Fibroblast of the conjunctiva (primary cell): ENCODE data around the gene EIF3I.

Experiments
- DNase-seq: peaks from one replicate; pipeline ENCODE4 v3.0.0-alpha.2; 2010; ENCODE audit warnings: low read depth

The EIF3I gene

GRCh38 chr1:32266921-32267591 is 44.8 kb downstream of the EIF3I start:
- no peak for DNase-seq

GRCh38 chr1:32269744-32270143 is 47.5 kb downstream of the EIF3I start:
- DNase-seq = no peak

- DNase-seq = no peak
Measured at GRCh38 chr1:32272557-32273390, 50.6 kb downstream of the EIF3I start.

DNA sequence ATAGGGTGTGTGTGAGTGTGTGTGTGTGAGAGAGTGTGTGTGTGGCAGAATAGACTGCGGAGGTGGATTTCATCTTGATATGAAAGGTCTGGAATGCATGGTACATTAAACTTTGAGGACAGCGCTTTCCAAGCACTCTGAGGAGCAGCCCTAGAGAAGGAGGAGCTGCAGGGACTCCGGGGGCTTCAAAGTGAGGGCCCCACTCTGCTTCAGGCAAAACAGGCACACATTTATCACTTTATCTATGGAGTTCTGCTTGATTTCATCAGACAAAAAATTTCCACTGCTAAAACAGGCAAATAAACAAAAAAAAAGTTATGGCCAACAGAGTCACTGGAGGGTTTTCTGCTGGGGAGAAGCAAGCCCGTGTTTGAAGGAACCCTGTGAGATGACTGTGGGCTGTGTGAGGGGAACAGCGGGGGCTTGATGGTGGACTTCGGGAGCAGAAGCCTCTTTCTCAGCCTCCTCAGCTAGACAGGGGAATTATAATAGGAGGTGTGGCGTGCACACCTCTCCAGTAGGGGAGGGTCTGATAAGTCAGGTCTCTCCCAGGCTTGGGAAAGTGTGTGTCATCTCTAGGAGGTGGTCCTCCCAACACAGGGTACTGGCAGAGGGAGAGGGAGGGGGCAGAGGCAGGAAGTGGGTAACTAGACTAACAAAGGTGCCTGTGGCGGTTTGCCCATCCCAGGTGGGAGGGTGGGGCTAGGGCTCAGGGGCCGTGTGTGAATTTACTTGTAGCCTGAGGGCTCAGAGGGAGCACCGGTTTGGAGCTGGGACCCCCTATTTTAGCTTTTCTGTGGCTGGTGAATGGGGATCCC is 51.4 kb downstream of the EIF3I start:
- DNase-seq = no peak

DNA sequence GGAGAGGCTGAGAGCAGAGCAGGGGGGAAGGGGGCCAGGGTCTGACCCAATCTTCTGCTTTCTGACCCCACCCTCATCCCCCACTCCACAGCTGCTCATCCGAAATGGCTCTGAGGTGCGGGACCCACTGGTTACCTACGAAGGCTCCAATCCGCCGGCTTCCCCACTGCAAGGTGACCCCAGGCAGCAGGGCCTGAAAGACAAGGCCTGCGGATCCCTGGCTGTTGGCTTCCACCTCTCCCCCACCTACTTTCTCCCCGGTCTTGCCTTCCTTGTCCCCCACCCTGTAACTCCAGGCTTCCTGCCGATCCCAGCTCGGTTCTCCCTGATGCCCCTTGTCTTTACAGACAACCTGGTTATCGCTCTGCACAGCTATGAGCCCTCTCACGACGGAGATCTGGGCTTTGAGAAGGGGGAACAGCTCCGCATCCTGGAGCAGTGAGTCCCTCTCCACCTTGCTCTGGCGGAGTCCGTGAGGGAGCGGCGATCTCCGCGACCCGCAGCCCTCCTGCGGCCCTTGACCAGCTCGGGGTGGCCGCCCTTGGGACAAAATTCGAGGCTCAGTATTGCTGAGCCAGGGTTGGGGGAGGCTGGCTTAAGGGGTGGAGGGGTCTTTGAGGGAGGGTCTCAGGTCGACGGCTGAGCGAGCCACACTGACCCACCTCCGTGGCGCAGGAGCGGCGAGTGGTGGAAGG is 52.6 kb downstream of the EIF3I start:
- no peak for DNase-seq

DNA sequence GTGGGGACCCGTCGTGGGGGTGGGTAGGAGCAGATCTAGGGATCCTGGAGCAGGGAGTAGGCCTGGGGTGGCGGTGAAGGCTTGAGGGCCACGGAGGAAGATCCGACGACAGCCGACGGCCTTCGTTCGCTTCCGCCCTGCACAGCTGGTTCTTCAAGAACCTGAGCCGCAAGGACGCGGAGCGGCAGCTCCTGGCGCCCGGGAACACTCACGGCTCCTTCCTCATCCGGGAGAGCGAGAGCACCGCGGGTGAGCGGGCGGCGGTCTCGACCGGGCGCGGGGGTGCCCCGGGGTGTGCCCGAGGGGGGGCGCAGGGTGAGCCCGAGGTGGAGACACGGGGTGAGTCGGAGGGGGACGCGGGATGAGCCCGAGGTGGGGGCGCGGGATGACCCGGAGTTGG is 53.2 kb downstream of the EIF3I start:
- no peak for DNase-seq

DNA sequence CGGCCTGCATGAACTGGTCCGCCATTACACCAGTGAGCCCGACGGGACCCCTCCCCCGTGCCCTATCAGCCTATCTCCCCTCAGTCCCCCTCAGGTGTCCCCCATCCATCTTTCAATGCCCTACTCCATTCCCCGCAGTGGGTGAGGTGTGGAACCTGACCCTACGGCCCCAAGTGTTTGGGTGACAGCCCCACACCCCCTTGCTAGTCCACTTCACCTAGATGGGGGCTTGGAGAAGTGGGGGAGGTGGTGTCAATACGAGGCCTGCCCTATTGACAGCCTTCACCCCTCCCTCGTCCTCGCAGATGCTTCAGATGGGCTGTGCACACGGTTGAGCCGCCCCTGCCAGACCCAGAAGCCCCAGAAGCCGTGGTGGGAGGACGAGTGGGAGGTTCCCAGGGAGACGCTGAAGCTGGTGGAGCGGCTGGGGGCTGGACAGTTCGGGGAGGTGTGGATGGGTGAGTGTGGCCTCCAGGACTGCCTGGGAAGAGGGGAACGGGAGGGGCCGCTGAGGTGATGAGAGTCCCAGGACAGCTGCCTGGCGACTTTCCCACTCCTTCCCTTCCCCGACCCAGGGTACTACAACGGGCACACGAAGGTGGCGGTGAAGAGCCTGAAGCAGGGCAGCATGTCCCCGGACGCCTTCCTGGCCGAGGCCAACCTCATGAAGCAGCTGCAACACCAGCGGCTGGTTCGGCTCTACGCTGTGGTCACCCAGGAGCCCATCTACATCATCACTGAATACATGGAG is 54.0 kb downstream of the EIF3I start:
- DNase-seq = no peak
